Activated CD4-positive, alpha-beta memory T cell treated with anti-CD3 and anti-CD28 coated beads for 36 hours (primary cell): ENCODE results near the gene ZNF136. TPM values are rescaled to one million over a fixed set of nuclear protein-coding genes. Genes with fewer than 3 reads are reported as not detected.

ENCODE experiments used
- CTCF ChIA-PET: fragments of 350-600 bp; sonication (Branson Sonifier 250); formaldehyde crosslinking; loops from one replicate; lab custom pipeline; 2021; ENCODE audit warnings: antibody characterized with exemption, inconsistent platforms; lab: Charles Lee
- POLR2A ChIA-PET: fragments of 350-600 bp; sonication (Branson Sonifier 250); formaldehyde crosslinking; loops from one replicate; lab custom pipeline; 2021; ENCODE audit warnings: antibody characterized with exemption; lab: Charles Lee
- DNase-seq: peaks from one replicate; pipeline ENCODE4 v3.0.0-alpha.2; 2020
- H3K27ac Mint-ChIP-seq: one replicate; pipeline ENCODE4 v1.8.0; 2021; ENCODE audit warnings: mixed read lengths
- H3K27me3 Mint-ChIP-seq: one replicate; pipeline ENCODE4 v1.8.0; 2021; ENCODE audit warnings: mixed read lengths
- H3K36me3 Mint-ChIP-seq: one replicate; pipeline ENCODE4 v1.8.0; 2021; ENCODE audit warnings: mixed read lengths
- H3K4me1 Mint-ChIP-seq: one replicate; pipeline ENCODE4 v1.8.0; 2021; ENCODE audit warnings: low read depth, mixed read lengths
- H3K4me3 Mint-ChIP-seq: one replicate; pipeline ENCODE4 v1.8.0; 2021; ENCODE audit warnings: mild to moderate bottlenecking, mixed read lengths
- H3K9me3 Mint-ChIP-seq: one replicate; pipeline ENCODE4 v1.8.0; 2021; ENCODE audit warnings: mixed read lengths
- intact Hi-C: fragments of 100-400 bp; cut with micrococcal nuclease; formaldehyde crosslinking; loops from one replicate; pipeline ENCODE4 v1.15.1; 2023
- total RNA-seq, 2 experiments: library from RNA; stranded (reverse); gene quantifications; one replicate each; pipeline ENCODE4 v1.2.3, GENCODE V29; 2021

Gene ZNF136
- total RNA-seq, 2 experiments from 2014 or later: 9.5 to 12.8 TPM

DNA sequence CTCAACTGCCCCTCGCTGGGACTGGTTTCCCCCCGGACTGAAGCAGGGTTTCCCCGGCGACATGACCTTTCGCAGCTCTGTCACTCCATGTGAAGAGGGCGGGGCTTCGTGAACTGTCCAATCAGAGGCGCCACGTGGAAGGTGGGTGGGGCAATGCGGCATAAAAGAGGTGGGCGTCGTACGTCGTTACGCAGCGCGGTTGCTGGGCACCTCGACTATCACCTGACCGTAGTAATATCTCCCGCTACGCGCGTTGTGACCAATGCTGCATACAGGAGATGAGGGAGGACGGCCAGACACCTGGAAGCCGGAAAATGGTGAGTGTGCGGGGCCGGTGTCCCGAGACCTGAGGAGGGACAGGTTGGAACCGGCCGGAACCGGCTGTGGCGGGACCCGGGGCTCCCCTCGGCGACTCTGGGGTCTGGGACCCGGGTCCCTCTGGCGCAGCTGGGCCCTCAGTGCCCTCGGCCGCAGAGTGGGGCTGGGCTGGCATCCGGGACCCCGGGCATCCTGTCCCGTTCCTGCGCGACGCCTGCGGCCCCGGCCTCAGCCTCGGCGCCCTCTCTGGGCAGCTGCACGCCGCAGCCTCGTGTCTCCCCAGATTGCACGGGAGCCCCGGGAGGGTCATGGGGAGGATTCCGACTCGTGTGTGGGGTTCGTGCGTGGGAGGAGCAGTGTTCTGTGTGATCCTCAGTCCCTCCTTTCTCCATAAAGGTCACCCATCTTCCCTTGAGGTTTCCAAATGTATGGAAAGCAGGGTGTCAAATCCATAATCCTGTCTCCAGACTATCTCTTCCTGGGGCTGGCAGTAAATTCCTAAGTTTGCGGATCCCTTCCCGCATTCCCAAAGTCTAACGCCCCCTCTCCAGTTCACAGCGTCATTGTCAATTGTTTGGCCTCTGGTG is 32.2 kb downstream of the ZNF136 start:
- intact Hi-C loops: no loop called here
- Mint-ChIP-seq H3K9me3 (peaks cover 67% of the 10 kb centered on the region), H3K4me3 (peak overlapping the region; percentile 62), H3K4me1 (peaks cover 16% of the 10 kb centered on the region), H3K36me3 (peaks cover 66% of the 10 kb centered on the region), H3K27me3 (peaks cover 4% of the 10 kb centered on the region), H3K27ac (peak overlapping the region; percentile 38)
- ChIA-PET CTCF (interaction anchor here (0.8 kb wide), 1 partner anchor 143 kb away, joined by 3 read pairs; no protein-coding TSS in a partner anchor), POLR2A (no interaction called here)
- DNase-seq: peak; percentile 75

DNA sequence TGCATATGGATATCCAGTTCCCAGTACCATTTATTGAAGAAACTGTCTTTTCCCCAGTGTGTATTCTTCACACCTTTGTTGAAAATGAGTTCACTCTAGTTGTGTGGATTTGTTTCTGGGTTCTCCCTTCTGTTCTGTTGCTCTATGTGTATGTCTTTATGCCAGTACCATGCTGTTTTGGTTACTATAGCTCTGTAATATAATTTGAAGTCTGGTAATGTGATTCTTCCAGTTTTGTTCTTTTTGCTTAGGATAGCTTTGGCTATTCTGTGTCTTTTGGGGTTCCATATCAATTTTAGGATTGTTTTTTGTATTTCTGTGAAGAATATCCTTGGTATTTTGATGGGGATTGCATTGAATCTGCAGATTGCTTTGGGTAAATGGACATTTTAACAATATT is 35.2 kb downstream of the ZNF136 start:
- no peak overlapping the region for H3K27ac Mint-ChIP-seq
- H3K4me1 Mint-ChIP-seq: peaks cover 15% of the 10 kb centered on the region
- POLR2A ChIA-PET: interaction anchor here (0.6 kb wide), 1 partner anchor 221 kb away, joined by 3 read pairs; no protein-coding TSS in a partner anchor
- CTCF ChIA-PET: no interaction called here
- peaks cover 4% of the 10 kb centered on the region for H3K27me3 Mint-ChIP-seq
- H3K4me3 Mint-ChIP-seq: no peak overlapping the region
- H3K9me3 Mint-ChIP-seq: peaks cover 47% of the 10 kb centered on the region
- H3K36me3 Mint-ChIP-seq: peaks cover 42% of the 10 kb centered on the region
- intact Hi-C loops: no loop called here
- DNase-seq: no peak

DNA sequence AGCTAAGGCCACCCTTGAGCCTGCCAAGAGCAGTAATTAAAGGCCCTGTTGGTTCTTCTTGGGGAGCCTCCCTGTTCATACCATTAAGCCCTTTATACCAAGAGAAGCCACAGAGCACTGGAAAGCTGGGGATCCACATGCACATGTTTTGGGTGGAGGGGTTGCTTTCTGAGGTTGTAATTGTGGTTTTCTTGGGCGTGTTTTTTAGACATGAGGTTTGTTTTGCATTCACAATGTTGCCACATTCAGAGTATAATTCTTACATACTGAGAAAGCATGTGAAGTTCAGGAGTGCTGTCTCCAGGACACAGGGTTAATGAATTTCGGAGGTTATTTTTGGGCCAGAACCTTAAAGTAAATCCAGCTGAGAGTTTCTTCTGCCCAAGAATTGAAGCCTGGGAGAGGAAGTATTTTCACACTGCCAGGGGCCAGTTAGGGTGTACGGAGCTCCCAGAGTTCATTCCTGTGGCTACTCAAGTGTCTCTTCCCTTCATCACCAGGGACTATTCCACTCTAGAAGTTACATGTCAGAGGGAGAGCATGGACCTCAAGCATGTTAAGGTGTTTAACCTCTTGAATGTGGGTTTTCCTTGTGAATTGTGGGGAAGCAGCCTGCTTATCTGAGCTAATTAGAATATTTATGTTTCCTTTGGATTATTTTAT is 37.0 kb downstream of the ZNF136 start:
- H3K27me3 Mint-ChIP-seq: peaks cover 4% of the 10 kb centered on the region
- intact Hi-C loops: loop anchor here (5.0 kb wide), 1 partner anchor 347 kb away; no protein-coding TSS in a partner anchor
- H3K27ac Mint-ChIP-seq: no peak overlapping the region
- ChIA-PET CTCF (no interaction called here), POLR2A (no interaction called here)
- H3K36me3 Mint-ChIP-seq: peaks cover 35% of the 10 kb centered on the region
- DNase-seq: no peak
- H3K9me3 Mint-ChIP-seq: peaks cover 38% of the 10 kb centered on the region
- peaks cover 11% of the 10 kb centered on the region for H3K4me1 Mint-ChIP-seq
- no peak overlapping the region for H3K4me3 Mint-ChIP-seq

- DNase-seq: peak; percentile 78
- Mint-ChIP-seq H3K36me3 (peaks cover 30% of the 10 kb centered on the region), H3K4me3 (no peak overlapping the region), H3K9me3 (peaks cover 31% of the 10 kb centered on the region), H3K4me1 (peaks cover 5% of the 10 kb centered on the region), H3K27me3 (no peaks in the 10 kb centered on the region), H3K27ac (no peak overlapping the region)
- intact Hi-C loops: loop anchor here (1.0 to 5.0 kb wide), 3 partner anchors 145 to 345 kb away; partner anchors contain the start of gene ZNF442
- POLR2A ChIA-PET: no interaction called here
- CTCF ChIA-PET: no interaction called here
Measured at GRCh38 chr19:12202250-12202649, 39.4 kb downstream of the ZNF136 start.

DNA sequence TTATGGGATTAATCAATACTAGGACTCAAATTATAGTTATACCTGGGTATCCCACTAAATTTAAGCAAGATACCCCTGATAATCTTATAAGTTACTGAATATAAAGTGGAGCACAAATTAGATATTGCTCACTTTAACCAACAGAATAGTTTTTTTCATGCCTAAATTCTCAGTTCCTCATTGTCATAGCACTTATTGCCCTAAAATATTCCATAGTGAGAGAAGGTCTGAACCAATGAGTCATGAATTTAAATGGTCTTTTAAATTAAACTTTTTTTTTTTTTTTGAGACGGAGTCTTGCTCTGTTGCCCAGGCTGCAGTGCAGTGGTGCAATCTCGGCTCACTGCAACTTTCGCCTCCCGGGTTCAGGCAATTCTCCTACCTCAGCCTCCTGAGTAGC is 42.4 kb downstream of the ZNF136 start:
- ChIA-PET CTCF (no interaction called here), POLR2A (no interaction called here)
- H3K27me3 Mint-ChIP-seq: no peaks in the 10 kb centered on the region
- H3K36me3 Mint-ChIP-seq: peaks cover 42% of the 10 kb centered on the region
- H3K4me3 Mint-ChIP-seq: no peak overlapping the region
- no peak overlapping the region for H3K27ac Mint-ChIP-seq
- intact Hi-C loops: no loop called here
- peaks cover 1% of the 10 kb centered on the region for H3K4me1 Mint-ChIP-seq
- H3K9me3 Mint-ChIP-seq: peaks cover 46% of the 10 kb centered on the region
- no peak for DNase-seq

GRCh38 chr19:12208221-12208620 is 45.3 kb downstream of the ZNF136 start:
- H3K9me3 Mint-ChIP-seq: peaks cover 59% of the 10 kb centered on the region
- intact Hi-C loops: no loop called here
- H3K27ac Mint-ChIP-seq: no peak overlapping the region
- no peaks in the 10 kb centered on the region for H3K27me3 Mint-ChIP-seq
- ChIA-PET POLR2A (no interaction called here), CTCF (no interaction called here)
- no peaks in the 10 kb centered on the region for H3K4me1 Mint-ChIP-seq
- DNase-seq: no peak
- H3K36me3 Mint-ChIP-seq: peaks cover 48% of the 10 kb centered on the region
- no peak overlapping the region for H3K4me3 Mint-ChIP-seq

DNA sequence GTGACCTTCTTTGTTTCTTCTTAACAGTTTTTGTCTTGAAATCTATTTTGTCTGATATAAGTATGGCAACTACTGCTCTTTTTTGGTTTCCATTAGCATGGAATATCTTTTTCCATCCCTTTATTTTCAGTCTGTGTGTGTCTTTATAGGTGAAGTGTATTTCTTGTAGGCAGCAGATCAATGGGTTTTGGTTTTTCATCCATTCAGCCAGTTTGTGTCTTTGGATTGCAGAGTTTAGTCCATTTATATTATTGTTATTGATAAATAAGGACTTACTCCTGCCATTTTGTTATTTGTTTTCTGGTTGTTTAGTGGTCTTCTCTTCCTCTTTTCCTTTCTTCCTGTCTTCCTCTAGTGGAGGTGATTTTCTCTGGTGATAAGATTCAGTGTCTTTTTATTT is 54.4 kb downstream of the ZNF136 start:
- Mint-ChIP-seq H3K36me3 (peaks cover 43% of the 10 kb centered on the region), H3K4me3 (no peak overlapping the region), H3K27ac (no peak overlapping the region), H3K9me3 (peaks cover 57% of the 10 kb centered on the region), H3K27me3 (no peaks in the 10 kb centered on the region), H3K4me1 (no peaks in the 10 kb centered on the region)
- CTCF ChIA-PET: no interaction called here
- no peak for DNase-seq
- intact Hi-C loops: loop anchor here (10.0 kb wide), 1 partner anchor 67 kb away; no protein-coding TSS in a partner anchor
- POLR2A ChIA-PET: no interaction called here

DNA sequence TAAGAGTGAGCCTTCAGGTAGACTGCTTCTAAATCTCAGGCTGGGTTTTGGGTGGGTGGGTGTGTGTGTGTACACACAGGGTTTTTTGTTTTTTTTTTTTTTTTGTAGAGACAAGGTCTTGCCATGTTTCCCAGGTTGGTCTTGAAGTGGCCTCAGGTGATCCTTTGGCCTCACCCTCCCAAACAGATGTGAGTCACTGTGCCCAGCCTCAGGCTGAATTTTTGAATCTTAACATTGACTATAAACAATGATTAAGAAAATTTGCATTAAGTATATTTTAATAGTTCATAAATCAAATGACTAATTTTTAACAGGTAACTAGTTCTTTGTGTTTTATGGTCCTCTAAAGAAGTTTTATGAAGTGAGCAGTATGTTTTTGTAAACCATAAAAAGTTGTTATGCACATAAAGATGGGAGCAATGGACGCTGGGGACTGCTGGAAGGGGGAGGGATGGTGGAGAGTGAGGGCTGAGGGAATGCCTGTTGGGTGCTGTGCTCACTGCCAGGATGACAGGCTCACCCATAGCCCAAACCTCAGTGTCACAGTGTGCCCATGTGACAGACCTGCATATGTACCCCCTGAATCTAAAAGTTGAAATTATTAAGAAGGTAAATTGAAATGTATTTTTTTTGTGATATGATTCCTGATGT is 60.2 kb downstream of the ZNF136 start:
- intact Hi-C loops: no loop called here
- Mint-ChIP-seq H3K27me3 (no peaks in the 10 kb centered on the region), H3K9me3 (peaks cover 17% of the 10 kb centered on the region), H3K36me3 (peaks cover 17% of the 10 kb centered on the region), H3K4me3 (no peak overlapping the region), H3K27ac (no peak overlapping the region), H3K4me1 (no peaks in the 10 kb centered on the region)
- CTCF ChIA-PET: no interaction called here
- POLR2A ChIA-PET: no interaction called here
- no peak for DNase-seq

DNA sequence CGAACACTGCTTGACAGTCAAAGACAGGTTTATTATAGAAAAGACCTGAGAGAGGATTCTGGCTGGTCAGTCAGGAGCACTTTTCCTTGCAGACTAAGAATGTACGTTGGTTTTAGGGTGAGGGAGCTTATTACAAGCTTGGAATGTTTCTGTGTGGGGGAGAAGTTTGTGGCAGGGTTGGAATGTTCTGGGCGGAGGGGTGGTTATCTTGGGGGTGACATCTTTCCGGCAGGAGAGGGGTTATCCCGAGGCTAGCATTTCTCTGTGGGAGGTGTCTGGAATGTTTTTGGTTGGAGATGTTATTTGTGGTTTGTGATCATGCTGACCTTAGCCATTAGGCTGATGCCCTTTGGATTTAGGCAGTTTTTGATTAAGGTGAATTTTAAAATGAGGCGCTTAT is 61.8 kb downstream of the ZNF136 start:
- intact Hi-C loops: no loop called here
- CTCF ChIA-PET: no interaction called here
- no peak overlapping the region for H3K27ac Mint-ChIP-seq

DNA sequence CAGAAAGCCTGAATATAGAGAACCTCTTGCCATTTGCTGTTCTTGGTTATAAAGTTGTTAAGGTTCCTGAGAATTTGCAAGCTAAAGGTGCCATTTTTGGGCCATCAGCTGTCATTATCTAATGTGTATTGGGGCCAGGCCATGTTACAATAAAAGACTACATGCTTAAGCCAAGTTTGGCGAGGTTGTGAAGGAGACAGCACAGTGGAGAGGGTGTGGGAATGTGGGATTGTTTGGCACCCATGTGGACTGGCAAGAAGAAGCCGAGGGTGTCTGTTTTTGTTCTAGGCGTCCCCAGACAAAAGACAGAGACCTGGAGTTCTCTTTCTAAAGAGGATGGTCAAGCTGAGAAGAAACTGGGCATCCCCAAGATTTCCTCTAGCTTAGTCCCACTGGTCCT is 67.1 kb downstream of the ZNF136 start:
- ChIA-PET POLR2A (interaction anchor here (0.6 kb wide), 1 partner anchor 519 kb away, joined by 3 read pairs; no protein-coding TSS in a partner anchor), CTCF (no interaction called here)
- Mint-ChIP-seq H3K36me3 (peaks cover 35% of the 10 kb centered on the region), H3K27me3 (no peaks in the 10 kb centered on the region), H3K9me3 (peaks cover 35% of the 10 kb centered on the region), H3K27ac (no peak overlapping the region), H3K4me3 (no peak overlapping the region), H3K4me1 (no peaks in the 10 kb centered on the region)
- DNase-seq: no peak
- intact Hi-C loops: no loop called here

More for the DNA sequence above, 61.8 kb downstream of the ZNF136 start:
- no peaks in the 10 kb centered on the region for H3K27me3 Mint-ChIP-seq
- H3K4me3 Mint-ChIP-seq: no peak overlapping the region
- H3K4me1 Mint-ChIP-seq: no peaks in the 10 kb centered on the region
- H3K36me3 Mint-ChIP-seq: peaks cover 12% of the 10 kb centered on the region
- peaks cover 10% of the 10 kb centered on the region for H3K9me3 Mint-ChIP-seq
- POLR2A ChIA-PET: no interaction called here
- no peak for DNase-seq

GRCh38 chr19:12230751-12231733 is 68.1 kb downstream of the ZNF136 start:
- Mint-ChIP-seq H3K36me3 (peaks cover 37% of the 10 kb centered on the region), H3K27ac (no peak overlapping the region), H3K4me1 (no peaks in the 10 kb centered on the region), H3K9me3 (peaks cover 37% of the 10 kb centered on the region), H3K4me3 (no peak overlapping the region), H3K27me3 (no peaks in the 10 kb centered on the region)
- intact Hi-C loops: no loop called here
- DNase-seq: no peak
- CTCF ChIA-PET: no interaction called here
- POLR2A ChIA-PET: no interaction called here
